Brain microvascular endothelial cell (primary cell): ENCODE data around the gene PRKG1.

Source experiments
- DNase-seq: peaks from one replicate; pipeline ENCODE4 v3.0.0-alpha.2; 2020
- H3K27ac ChIP-seq: fragments of 250-450 bp; sonication (Bioruptor Pico); 2 replicates; pipeline ENCODE4 v1.5.1; 2020; ENCODE audit warnings: mild to moderate bottlenecking, moderate library complexity
- H3K27me3 ChIP-seq: fragments of 250-450 bp; sonication (Bioruptor Pico); replicated peaks from 2 replicates; pipeline ENCODE4 v1.5.1; 2020; ENCODE audit warnings: mild to moderate bottlenecking
- H3K36me3 ChIP-seq: fragments of 250-450 bp; sonication (Bioruptor Pico); replicated peaks from 2 replicates; pipeline ENCODE4 v1.5.1; 2020; ENCODE audit warnings: mild to moderate bottlenecking
- H3K4me3 ChIP-seq: 2 replicates; pipeline ENCODE4 v1.5.1; 2011; ENCODE audit warnings: low read depth, mild to moderate bottlenecking, control low read depth, low read length, moderate library complexity
- CTCF ChIP-seq: IDR thresholded peaks from 2 replicates; pipeline ENCODE4 v1.5.1; 2011; ENCODE audit warnings: low read depth, mild to moderate bottlenecking, moderate library complexity, low read length, control low read depth, inconsistent platforms; ENCODE audit errors: missing control alignments
- in situ Hi-C: cut with HindIII; loops from 2 replicates; pipeline ENCODE4 v1.10.0; 2017; ENCODE audit warnings: low sequenced_read_pairs, low pct_ligation_motif_present

Gene PRKG1

DNA sequence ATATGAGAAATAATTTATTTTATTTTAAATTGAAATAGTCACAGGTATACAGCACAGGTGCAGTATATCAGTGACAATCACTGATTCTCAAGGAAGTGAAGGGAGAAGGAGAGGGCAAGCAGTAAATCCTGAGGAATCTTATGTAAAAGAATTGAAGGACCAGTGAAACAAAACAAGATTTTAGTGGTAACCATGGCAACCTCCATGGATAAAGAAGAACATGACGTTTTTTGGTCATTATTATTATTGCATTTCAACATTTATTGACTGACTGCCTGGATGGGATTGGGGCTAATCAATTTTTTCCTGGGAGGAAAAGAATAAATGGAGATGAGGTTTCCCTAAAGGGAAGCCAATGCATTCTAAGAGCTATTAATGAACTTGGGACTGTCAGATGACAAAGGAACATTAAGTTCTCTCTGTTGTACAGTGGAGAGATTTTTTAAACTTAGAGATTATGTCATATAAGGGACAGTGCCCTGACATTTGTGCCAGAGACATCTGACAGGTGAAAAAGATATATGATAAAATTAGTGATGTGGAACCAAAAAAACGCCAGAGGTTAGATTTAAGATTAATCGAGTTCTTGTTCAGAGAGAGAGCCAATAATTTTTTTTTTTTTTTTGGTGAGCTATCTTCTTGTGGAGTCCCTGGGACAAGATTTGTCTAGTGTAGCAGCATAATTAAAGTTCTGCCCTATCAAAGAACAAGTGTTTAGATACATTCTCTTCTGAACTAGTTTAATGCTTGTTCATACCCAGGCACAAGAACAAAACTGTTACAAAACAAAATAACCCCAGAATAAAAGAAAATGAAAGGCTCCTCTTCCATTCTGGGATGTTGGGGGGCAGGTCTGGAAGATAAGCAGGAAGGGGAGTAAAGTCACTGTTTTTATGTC, 345.2 kb downstream of the PRKG1 start:
- in situ Hi-C loops: no loop called here
- H3K27ac ChIP-seq: no peak overlapping the region
- no peaks in the 10 kb centered on the region for H3K27me3 ChIP-seq
- H3K36me3 ChIP-seq: no peaks in the 10 kb centered on the region
- DNase-seq: no peak
- no peak for TF ChIP-seq CTCF
- no peak overlapping the region for H3K4me3 ChIP-seq

DNA sequence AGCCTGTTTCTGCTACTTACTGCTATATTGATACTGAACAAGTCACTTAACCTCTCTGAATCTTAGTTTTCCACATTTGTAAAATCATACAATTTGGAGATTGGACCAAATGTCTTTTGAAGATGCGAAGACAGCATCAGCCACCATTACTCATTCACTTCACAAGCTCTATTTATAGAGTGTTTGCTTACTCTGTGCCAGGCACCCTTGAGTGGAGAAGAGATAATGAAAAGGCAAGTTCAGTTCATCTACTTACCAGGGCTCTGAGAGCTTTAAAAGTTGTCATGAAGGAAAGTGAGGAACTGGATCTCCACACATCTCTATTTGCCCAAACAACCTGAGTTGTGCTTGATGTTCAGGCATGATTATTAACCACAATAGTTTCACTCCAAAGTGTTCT, 347.6 kb downstream of the PRKG1 start:
- no peaks in the 10 kb centered on the region for H3K27me3 ChIP-seq
- peak; percentile 7 for DNase-seq
- no peaks in the 10 kb centered on the region for H3K36me3 ChIP-seq
- TF ChIP-seq CTCF: no peak
- no peak overlapping the region for H3K27ac ChIP-seq
- in situ Hi-C loops: no loop called here
- no peak overlapping the region for H3K4me3 ChIP-seq

DNA sequence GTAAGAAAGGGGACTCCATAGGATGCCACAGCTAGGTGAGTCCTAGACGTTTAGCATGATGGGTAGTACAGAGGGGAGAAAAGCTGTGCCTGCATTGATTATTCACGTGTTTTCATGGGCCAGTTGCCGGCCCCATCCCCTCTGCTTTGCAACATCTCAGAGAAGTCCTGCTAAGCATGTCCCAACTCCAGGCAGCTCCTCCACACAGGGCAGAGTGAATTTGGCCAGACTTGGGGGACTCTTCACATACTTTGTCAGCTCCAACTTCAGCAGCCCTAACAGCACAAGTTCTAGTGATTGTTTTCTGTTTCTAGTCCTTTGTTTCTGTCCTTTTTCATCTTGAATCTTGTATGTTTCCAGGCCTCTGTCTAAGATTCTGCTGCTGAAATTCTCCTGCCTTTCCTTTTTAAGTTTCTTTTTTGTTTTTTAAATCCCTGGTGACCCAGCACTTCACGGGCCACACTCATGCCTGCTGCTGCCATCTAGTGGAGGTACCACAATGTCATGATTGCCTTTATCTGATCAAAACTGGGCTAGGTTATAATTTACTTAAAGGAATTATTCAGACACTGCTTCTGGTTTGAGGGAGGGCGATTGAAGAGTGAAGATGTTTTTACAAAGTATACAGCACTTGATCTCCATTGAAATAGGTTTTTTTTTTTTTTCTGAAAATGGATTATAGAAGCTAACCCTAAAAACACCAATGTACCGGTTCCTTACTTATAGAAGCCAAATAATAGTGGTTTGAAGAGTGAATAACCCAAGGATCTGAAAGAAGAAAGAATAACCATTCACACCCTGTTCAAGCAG, 348.2 kb downstream of the PRKG1 start:
- peak; percentile 83 for TF ChIP-seq CTCF
- in situ Hi-C loops: no loop called here
- H3K27me3 ChIP-seq: no peaks in the 10 kb centered on the region
- no peaks in the 10 kb centered on the region for H3K36me3 ChIP-seq
- H3K4me3 ChIP-seq: no peak overlapping the region
- H3K27ac ChIP-seq: no peak overlapping the region
- peak; percentile 66 for DNase-seq

- Histone ChIP-seq H3K36me3 (no peaks in the 10 kb centered on the region), H3K27me3 (no peaks in the 10 kb centered on the region), H3K4me3 (no peak overlapping the region), H3K27ac (no peak overlapping the region)
- in situ Hi-C loops: no loop called here
- TF ChIP-seq CTCF: no peak
- DNase-seq: no peak
These were observed 348.8 kb downstream of the PRKG1 start for GRCh38 chr10:51423121-51423452.

GRCh38 chr10:51425431-51425830, 351.1 kb downstream of the PRKG1 start:
- DNase-seq: no peak
- Histone ChIP-seq H3K36me3 (no peaks in the 10 kb centered on the region), H3K4me3 (no peak overlapping the region), H3K27me3 (no peaks in the 10 kb centered on the region), H3K27ac (no peak overlapping the region)
- no peak for TF ChIP-seq CTCF
- in situ Hi-C loops: no loop called here
